HuH-7.5 (cell line): ENCODE data around the gene PHAF1.

Experiments used
- DNase-seq: peaks from one replicate; pipeline ENCODE4 v3.0.0; 2011; ENCODE audit warnings: low spot score

PHAF1 gene

GRCh38 chr16:67147437-67148140 lies 37.8 kb downstream of the PHAF1 start:
- DNase-seq: no peak

GRCh38 chr16:67148221-67148620 lies 38.5 kb downstream of the PHAF1 start:
- DNase-seq: no peak

- no peak for DNase-seq
These were observed 39.0 kb downstream of the PHAF1 start for GRCh38 chr16:67148656-67149275.

GRCh38 chr16:67149276-67150046 lies 39.7 kb downstream of the PHAF1 start:
- DNase-seq: no peak

- DNase-seq: no peak
These were observed 40.5 kb downstream of the PHAF1 start for GRCh38 chr16:67150047-67150832.

GRCh38 chr16:67150833-67151396 lies 41.2 kb downstream of the PHAF1 start, which contains the start of gene B3GNT9:
B3GNT9 (minus strand) TSS chr16:67150998; CDS start chr16:67150485, 513 bp downstream.
- no peak for DNase-seq

GRCh38 chr16:67151431-67152097 lies 41.8 kb downstream of the PHAF1 start:
- DNase-seq: no peak

GRCh38 chr16:67154578-67155294 lies 45.0 kb downstream of the PHAF1 start:
- DNase-seq: no peak

GRCh38 chr16:67155295-67156142 lies 45.8 kb downstream of the PHAF1 start:
- DNase-seq: peak; percentile 95

- DNase-seq: no peak
These were observed 46.6 kb downstream of the PHAF1 start for GRCh38 chr16:67156143-67156844.

- DNase-seq: no peak
These were observed 47.5 kb downstream of the PHAF1 start for GRCh38 chr16:67157106-67157748.

GRCh38 chr16:67157892-67158635 lies 48.3 kb downstream of the PHAF1 start:
- no peak for DNase-seq

GRCh38 chr16:67158637-67159600 lies 49.2 kb downstream of the PHAF1 start:
- DNase-seq: peak; percentile 59

GRCh38 chr16:67161595-67162058 lies 51.9 kb downstream of the PHAF1 start:
- no peak for DNase-seq

GRCh38 chr16:67162506-67163163 lies 52.9 kb downstream of the PHAF1 start:
- DNase-seq: no peak
